Omental fat pad (tissue), 4 donors: ENCODE measurements around the gene DOK1. TPM values are rescaled to one million over a fixed set of nuclear protein-coding genes. Genes with fewer than 3 reads are reported as not detected.
"Not testable (repeated sequence)": the region's sequence is repeated elsewhere in the genome, so short reads cannot be mapped to it uniquely, and the experiment has no call there.

Experiments used
- ATAC-seq: fragments of 150-250 bp; one replicate; pipeline ENCODE4 v1.9.1; 2016; ENCODE audit warnings: mild to moderate bottlenecking, moderate library complexity; ENCODE audit not compliant: low FRiP score
- DNase-seq: peaks from one replicate; pipeline ENCODE4 v3.0.0-alpha.2; 2019; ENCODE audit warnings: low spot score
- total RNA-seq, 4 donors: library from RNA; depleted of rRNA; stranded (reverse); fragments of >200 nt; gene quantifications; one replicate each; pipeline ENCODE4 v1.1.0, GENCODE V29; 2016
- TF ChIP-seq, protein P1 (sequence below), 3 donors: fragments of 450-650 bp; IDR thresholded peaks; one replicate each; pipeline ENCODE4 v1.5.1; 2016 to 2017; ENCODE audit warnings: antibody characterized with exemption in 3 of 3, mild to moderate bottlenecking in 3 of 3, moderate library complexity in 2 of 3

The DOK1 gene
- total RNA-seq, 4 donors from 2014 or later, result 16.0 to 39.4 (median 30.5) TPM

- ATAC-seq, result no peak
- DNase-seq, result no peak
- TF ChIP-seq, protein P1, sequence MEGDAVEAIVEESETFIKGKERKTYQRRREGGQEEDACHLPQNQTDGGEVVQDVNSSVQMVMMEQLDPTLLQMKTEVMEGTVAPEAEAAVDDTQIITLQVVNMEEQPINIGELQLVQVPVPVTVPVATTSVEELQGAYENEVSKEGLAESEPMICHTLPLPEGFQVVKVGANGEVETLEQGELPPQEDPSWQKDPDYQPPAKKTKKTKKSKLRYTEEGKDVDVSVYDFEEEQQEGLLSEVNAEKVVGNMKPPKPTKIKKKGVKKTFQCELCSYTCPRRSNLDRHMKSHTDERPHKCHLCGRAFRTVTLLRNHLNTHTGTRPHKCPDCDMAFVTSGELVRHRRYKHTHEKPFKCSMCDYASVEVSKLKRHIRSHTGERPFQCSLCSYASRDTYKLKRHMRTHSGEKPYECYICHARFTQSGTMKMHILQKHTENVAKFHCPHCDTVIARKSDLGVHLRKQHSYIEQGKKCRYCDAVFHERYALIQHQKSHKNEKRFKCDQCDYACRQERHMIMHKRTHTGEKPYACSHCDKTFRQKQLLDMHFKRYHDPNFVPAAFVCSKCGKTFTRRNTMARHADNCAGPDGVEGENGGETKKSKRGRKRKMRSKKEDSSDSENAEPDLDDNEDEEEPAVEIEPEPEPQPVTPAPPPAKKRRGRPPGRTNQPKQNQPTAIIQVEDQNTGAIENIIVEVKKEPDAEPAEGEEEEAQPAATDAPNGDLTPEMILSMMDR (IDR thresholded peaks at IDR 0.05), result no peak
These were observed 1.6 kb downstream of the DOK1 start for GRCh38 chr2:74556159-74556558.

GRCh38 chr2:74556831-74557370 is 2.4 kb downstream of the DOK1 start:
- no peak for DNase-seq
- TF ChIP-seq, protein P1 (IDR thresholded peaks at IDR 0.05), result no peak

GRCh38 chr2:74558284-74559230 is 4.0 kb downstream of the DOK1 start:
- DNase-seq (no peak), ATAC-seq (no peak)
- TF ChIP-seq, protein P1 (IDR thresholded peaks at IDR 0.05), result no peak

More at GRCh38 chr2:74556831-74557370, 2.4 kb downstream of the DOK1 start:
- no peak for ATAC-seq

DNA sequence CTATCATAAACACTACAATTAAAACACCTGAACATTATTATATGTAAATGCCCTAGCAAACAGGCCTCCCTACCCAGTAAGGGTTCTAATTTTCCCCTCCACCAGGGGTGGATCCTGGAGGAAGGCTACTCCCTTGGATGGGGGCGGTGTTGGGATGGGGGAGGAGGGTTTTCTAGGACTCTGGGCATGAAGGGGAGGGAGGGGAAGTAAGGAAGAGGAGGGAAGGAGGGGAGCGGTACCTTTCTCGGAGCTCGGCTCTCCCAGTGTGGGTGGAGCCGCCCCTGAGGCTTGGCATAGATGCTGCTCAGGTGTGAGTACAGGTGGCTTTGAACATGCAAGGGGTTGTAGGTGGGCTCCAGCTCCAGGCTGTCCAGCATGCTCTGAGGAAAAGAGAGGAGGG is 5.4 kb downstream of the DOK1 start:
- ATAC-seq (no peak), DNase-seq (no peak)
- TF ChIP-seq, protein P1 (IDR thresholded peaks at IDR 0.05), result no peak

DNA sequence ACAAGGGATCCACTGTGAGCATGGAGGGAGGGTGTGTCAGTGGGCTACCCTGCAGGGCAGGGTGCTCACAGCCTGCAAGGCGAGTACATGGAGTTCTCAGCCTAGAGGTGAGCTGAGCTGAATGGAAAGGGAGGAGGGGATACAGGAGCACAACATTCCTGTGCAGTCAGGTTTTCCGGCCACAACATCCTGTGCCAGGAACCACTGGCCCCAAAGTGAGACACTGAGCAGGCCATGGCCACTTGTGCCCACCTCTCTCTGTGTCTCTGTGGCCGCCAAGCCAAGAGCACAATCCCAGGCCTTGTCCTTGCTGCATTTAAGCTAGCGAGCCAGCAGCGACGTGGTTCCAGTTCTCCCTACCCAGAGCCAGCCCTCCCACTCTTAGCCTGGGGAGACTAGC is 6.1 kb downstream of the DOK1 start:
- DNase-seq (no peak), ATAC-seq (no peak)
- TF ChIP-seq, protein P1 (IDR thresholded peaks at IDR 0.05), result no peak

- ATAC-seq, DNase-seq: not testable (repeated sequence)
These were observed 6.5 kb downstream of the DOK1 start for GRCh38 chr2:74561022-74561421.

DNA sequence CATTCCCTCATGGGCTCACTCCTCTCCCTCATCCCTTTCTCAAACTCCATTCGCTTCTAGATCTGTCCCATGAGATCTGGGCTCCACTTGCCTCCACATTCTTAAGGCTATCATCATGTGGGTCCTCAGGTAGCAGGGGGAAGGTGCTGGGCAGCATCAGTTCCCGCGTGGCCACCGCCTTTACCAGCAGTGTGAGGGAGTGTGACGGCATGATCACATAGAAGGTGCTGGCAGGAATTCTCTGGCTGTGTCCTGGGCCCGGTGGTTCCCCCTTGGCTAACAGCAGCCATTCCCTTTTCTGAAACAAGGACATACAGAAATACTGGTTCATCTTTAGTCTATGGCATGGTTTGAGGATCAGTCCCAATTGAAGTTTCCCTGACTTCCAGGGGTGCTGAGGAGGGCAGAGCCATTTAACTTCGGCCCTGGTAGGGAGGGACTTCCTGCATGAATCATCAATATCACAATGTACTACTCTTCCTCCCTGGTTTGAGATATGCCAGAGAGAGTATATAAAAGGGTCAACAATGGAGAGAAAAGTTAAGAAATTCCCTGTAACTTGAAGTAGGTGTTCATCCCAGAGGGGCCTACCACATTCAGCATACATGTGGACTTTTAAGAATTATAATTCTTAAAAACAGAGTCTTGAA is 7.7 kb downstream of the DOK1 start:
- no peak for DNase-seq
- ATAC-seq, result no peak
- TF ChIP-seq, protein P1 (IDR thresholded peaks at IDR 0.05), result no peak
